Spleen (tissue), 7 donors: ENCODE data around the gene SP110.

Source experiments
- POLR2A ChIP-seq, 3 donors: fragments of 450-650 bp; IDR thresholded peaks; one replicate each; pipeline ENCODE4 v1.5.1; 2017; ENCODE audit warnings: antibody characterized with exemption in 3 of 3, mild to moderate bottlenecking in 1 of 3
- POLR2AphosphoS5 ChIP-seq, 3 donors: sonication (generic); formaldehyde crosslinking; IDR thresholded peaks; one replicate each; pipeline ENCODE4 v1.5.1; 2017; ENCODE audit warnings: antibody characterized with exemption in 3 of 3
- TF ChIP-seq, protein P1 (sequence below), 11 experiments: fragments of 200-600 bp in 7 of 11; fragments of 450-650 bp in 4 of 11; sonication (generic) in 4 of 11; IDR thresholded peaks in 8 of 11; conservative IDR thresholded peaks in 3 of 11; 1 replicate in 7 of 11; 2 replicates in 4 of 11; pipeline versions ENCODE4 v1.4.0 to v1.8.0; 2016 to 2021; ENCODE audit warnings: antibody characterized with exemption in 11 of 11, inconsistent platforms in 4 of 11, mild to moderate bottlenecking in 1 of 11
- donor health status: DM: no; HTN: no; CAD: no; lungs with moderate emphysema.
- donor health status: DM: no; HTN: no; CAD: no.
- donor health status: DM: no; HTN: no; CAD: no.

DNA sequence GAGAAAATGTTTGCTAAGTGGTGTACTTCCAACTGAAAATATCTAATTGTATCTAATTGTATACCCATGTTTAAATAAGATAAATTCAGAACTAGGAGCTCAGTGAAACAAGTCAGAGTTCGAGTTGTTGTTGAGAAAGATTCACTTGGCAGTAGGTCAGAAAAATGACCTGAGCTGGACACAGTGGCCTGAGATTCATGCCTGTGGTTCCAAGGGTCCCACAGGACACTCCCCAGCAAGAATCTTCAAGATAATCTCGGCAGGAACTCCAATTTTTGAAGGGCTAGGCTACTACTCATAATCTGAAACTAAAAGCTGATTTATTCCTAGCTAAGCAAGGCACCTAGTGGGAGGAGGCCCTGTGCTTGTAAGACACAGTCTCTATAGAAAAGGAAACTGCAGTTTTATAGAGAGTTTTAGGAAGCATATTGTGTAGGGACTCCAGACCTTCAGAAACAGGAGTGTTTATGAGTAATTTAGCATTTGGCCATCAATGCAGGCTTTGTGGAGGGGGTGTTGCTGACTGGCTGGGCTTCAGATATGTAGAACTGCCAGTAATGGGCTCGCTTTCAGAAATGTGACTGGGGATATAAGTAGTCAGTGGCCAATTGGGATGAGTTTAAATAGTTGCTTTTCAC is 48.9 kb upstream of the SP110 start:
- TF ChIP-seq, protein P1, sequence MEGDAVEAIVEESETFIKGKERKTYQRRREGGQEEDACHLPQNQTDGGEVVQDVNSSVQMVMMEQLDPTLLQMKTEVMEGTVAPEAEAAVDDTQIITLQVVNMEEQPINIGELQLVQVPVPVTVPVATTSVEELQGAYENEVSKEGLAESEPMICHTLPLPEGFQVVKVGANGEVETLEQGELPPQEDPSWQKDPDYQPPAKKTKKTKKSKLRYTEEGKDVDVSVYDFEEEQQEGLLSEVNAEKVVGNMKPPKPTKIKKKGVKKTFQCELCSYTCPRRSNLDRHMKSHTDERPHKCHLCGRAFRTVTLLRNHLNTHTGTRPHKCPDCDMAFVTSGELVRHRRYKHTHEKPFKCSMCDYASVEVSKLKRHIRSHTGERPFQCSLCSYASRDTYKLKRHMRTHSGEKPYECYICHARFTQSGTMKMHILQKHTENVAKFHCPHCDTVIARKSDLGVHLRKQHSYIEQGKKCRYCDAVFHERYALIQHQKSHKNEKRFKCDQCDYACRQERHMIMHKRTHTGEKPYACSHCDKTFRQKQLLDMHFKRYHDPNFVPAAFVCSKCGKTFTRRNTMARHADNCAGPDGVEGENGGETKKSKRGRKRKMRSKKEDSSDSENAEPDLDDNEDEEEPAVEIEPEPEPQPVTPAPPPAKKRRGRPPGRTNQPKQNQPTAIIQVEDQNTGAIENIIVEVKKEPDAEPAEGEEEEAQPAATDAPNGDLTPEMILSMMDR (IDR thresholded peaks at IDR 0.05 in 8 of 11, conservative IDR thresholded peaks at IDR 0.05 in 3 of 11): no peak
- no peak for TF ChIP-seq POLR2A (IDR thresholded peaks at IDR 0.05)
- no peak for TF ChIP-seq POLR2AphosphoS5 (IDR thresholded peaks at IDR 0.05)
